K562 (cell line): ENCODE measurements around the gene LIN7A. TPM values are rescaled to one million over a fixed set of nuclear protein-coding genes. Genes with fewer than 3 reads are reported as not detected.

ENCODE experiments used
- ATAC-seq: fragments of 200-7000 bp; cut with Tn5 transposase; 3 replicates; pipeline ENCODE4 v1.9.1; 2020; ENCODE audit warnings: moderate library complexity
- BruUV-seq: library from RNA; stranded (reverse); fragments of 400-500 nt; replicated peaks from 2 replicates; lab custom pipeline; 2021; lab: Mats Ljungman, UMichigan
- CTCF ChIA-PET: fragments of 300-600 bp; formaldehyde crosslinking; extraction: SDS; loops from one replicate; lab custom pipeline; 2021; ENCODE audit warnings: low intra/inter-chr PET ratio; lab: Yijun Ruan, JAX
- POLR2A ChIA-PET: fragments of 300-600, 350-650 bp; sonication (Branson Sonifier 250); formaldehyde crosslinking; extraction: SDS; loops from one replicate; lab custom pipeline; 2021; ENCODE audit warnings: antibody characterized with exemption, inconsistent platforms; lab: Yijun Ruan, JAX
- DNase-seq, 4 experiments: peaks; one replicate each; pipeline versions ENCODE4 v3.0.0 to v3.0.0-alpha.2; 2011 to 2018; ENCODE audit warnings: low spot score in 3 of 4, mixed read lengths in 3 of 4; ENCODE audit errors: extremely low read depth in 1 of 4
- FAIRE-seq: peaks from 2 replicates; lab custom pipeline; 2011; peaks lifted over from hg19 to GRCh38; lab: Jason Lieb, UNC
- H2AFZ ChIP-seq: 2 replicates; pipeline ENCODE4 v1.6.0; 2011; ENCODE audit warnings: low read depth, low read length, control low read depth, inconsistent platforms
- H3K27ac ChIP-seq: fragments of 200-600 bp; 3 replicates; pipeline ENCODE4 v1.8.0; 2011; ENCODE audit warnings: low read depth, mild to moderate bottlenecking, control low read depth, inconsistent platforms, low read length, moderate library complexity, mixed read lengths; ENCODE audit errors: extremely low read depth
- H3K27me3 ChIP-seq, 2 experiments: fragments of 300-600 bp in 1 of 2; 2 replicates in 1 of 2; 3 replicates in 1 of 2; pipeline versions ENCODE4 v1.6.0 to v1.8.0; 2011; ENCODE audit warnings: inconsistent platforms in 2 of 2, low read length in 2 of 2, mild to moderate bottlenecking in 1 of 2, mixed read lengths in 1 of 2, moderate library complexity in 1 of 2; ENCODE audit not compliant: control insufficient read depth in 2 of 2, insufficient read depth in 2 of 2
- H3K36me3 ChIP-seq: fragments of 300-600 bp; 3 replicates; pipeline ENCODE4 v1.8.0; 2011; ENCODE audit warnings: mild to moderate bottlenecking, low read length, inconsistent platforms; ENCODE audit not compliant: control insufficient read depth, insufficient read depth
- H3K4me1 ChIP-seq, 2 experiments: fragments of 200-600 bp in 1 of 2; replicated peaks in 1 of 2; 2 replicates in 1 of 2; 3 replicates in 1 of 2; pipeline versions ENCODE4 v1.5.1 to v1.8.0; 2011; ENCODE audit warnings: inconsistent platforms in 2 of 2, low read length in 2 of 2, mild to moderate bottlenecking in 1 of 2, mixed read lengths in 1 of 2, moderate library complexity in 1 of 2; ENCODE audit not compliant: control insufficient read depth in 2 of 2, insufficient read depth in 2 of 2
- H3K4me2 ChIP-seq: 2 replicates; pipeline ENCODE4 v1.6.1; 2011; ENCODE audit warnings: low read length, control low read depth, inconsistent platforms, mixed read lengths; ENCODE audit not compliant: insufficient read depth
- H3K4me3 ChIP-seq: fragments of 200-600 bp; sonication (generic), shearing (Covaris generic); 2 replicates; pipeline ENCODE4 v1.5.1; 2016; ENCODE audit warnings: control low read depth, inconsistent platforms
- H3K79me2 ChIP-seq: fragments of 200-600 bp; 3 replicates; pipeline ENCODE4 v1.8.0; 2011; ENCODE audit warnings: low read length, inconsistent platforms; ENCODE audit not compliant: control insufficient read depth, insufficient read depth
- H3K9ac ChIP-seq, 2 experiments: 2 replicates each; pipeline versions ENCODE4 v1.6.0 to v1.6.1; 2011; ENCODE audit warnings: low read depth in 2 of 2, low read length in 2 of 2, control low read depth in 1 of 2, inconsistent platforms in 1 of 2, mild to moderate bottlenecking in 1 of 2, mixed read lengths in 1 of 2; ENCODE audit not compliant: insufficient read depth in 1 of 2
- H3K9me1 ChIP-seq: one replicate; pipeline ENCODE4 v1.6.0; 2011; ENCODE audit warnings: inconsistent platforms, mild to moderate bottlenecking, low read length, moderate library complexity; ENCODE audit not compliant: control insufficient read depth, insufficient read depth
- H3K9me3 ChIP-seq: replicated peaks from 2 replicates; pipeline ENCODE4 v1.5.1; 2011; ENCODE audit warnings: low read depth, low read length, inconsistent platforms; ENCODE audit not compliant: control insufficient read depth, insufficient read depth
- H4K20me1 ChIP-seq: replicated peaks from 2 replicates; pipeline ENCODE4 v1.6.1; 2011; ENCODE audit warnings: low read length, inconsistent platforms, mixed read lengths; ENCODE audit not compliant: control insufficient read depth, insufficient read depth
- DNMT1 ChIP-seq: fragments of 450-650 bp; IDR thresholded peaks from 2 replicates; pipeline ENCODE4 v1.6.1; 2016; ENCODE audit warnings: antibody characterized with exemption, mild to moderate bottlenecking
- FOXP4 ChIP-seq: sonication (generic); formaldehyde crosslinking; IDR thresholded peaks from 2 replicates; pipeline ENCODE4 v1.8.0; 2022; ENCODE audit warnings: mild to moderate bottlenecking, missing genetic modification reagents, borderline replicate concordance
- HNRNPUL1 ChIP-seq: fragments of 200-400 bp; formaldehyde crosslinking; IDR thresholded peaks from 2 replicates; pipeline ENCODE4 v1.6.1; 2017; ENCODE audit warnings: low read length
- KAT8 ChIP-seq: fragments of 450-650 bp; IDR thresholded peaks from 2 replicates; pipeline ENCODE4 v1.6.1; 2016; ENCODE audit warnings: low read depth, mild to moderate bottlenecking
- KLF1 ChIP-seq: fragments of 450-650 bp; IDR thresholded peaks from 2 replicates; pipeline ENCODE4 v1.6.1; 2016; ENCODE audit warnings: missing genetic modification characterization, missing compliant biosample characterization
- MAX ChIP-seq: sonication (generic); formaldehyde crosslinking; IDR thresholded peaks from 2 replicates; pipeline ENCODE4 v1.9.0; 2022; ENCODE audit warnings: mild to moderate bottlenecking, missing genetic modification reagents
- MAZ ChIP-seq, 2 experiments: fragments of 450-650 bp in 1 of 2; sonication (generic) in 1 of 2; formaldehyde crosslinking; IDR thresholded peaks in 1 of 2; conservative IDR thresholded peaks in 1 of 2; 2 replicates each; pipeline versions ENCODE4 v1.4.0 to v1.5.0; 2020; ENCODE audit warnings: mild to moderate bottlenecking in 1 of 2, missing genetic modification reagents in 1 of 2
- MYBL2 ChIP-seq, 2 experiments: fragments of 450-650 bp in 1 of 2; sonication (generic) in 1 of 2; formaldehyde crosslinking in 1 of 2; IDR thresholded peaks; 2 replicates each; pipeline versions ENCODE4 v1.6.1 to v1.8.1; 2017 to 2022; ENCODE audit warnings: borderline replicate concordance in 1 of 2, inconsistent platforms in 1 of 2, low read depth in 1 of 2, mild to moderate bottlenecking in 1 of 2, missing genetic modification reagents in 1 of 2, moderate library complexity in 1 of 2
- RBM34 ChIP-seq: fragments of 200-400 bp; formaldehyde crosslinking; IDR thresholded peaks from 2 replicates; pipeline ENCODE4 v1.6.1; 2018; ENCODE audit warnings: low read length, borderline replicate concordance; ENCODE audit not compliant: insufficient read depth
- SMAD2 ChIP-seq: fragments of 150-350 bp; IDR thresholded peaks from 2 replicates; pipeline ENCODE4 v1.6.1; 2014; ENCODE audit warnings: low read depth, mild to moderate bottlenecking, low read length
- ZNF224 ChIP-seq: sonication (generic); formaldehyde crosslinking; IDR thresholded peaks from 2 replicates; pipeline ENCODE4 v1.8.0; 2022; ENCODE audit warnings: mild to moderate bottlenecking, missing genetic modification reagents
- ZNF695 ChIP-seq: fragments of 450-650 bp; formaldehyde crosslinking; IDR thresholded peaks from 2 replicates; pipeline ENCODE4 v1.4.0; 2020; ENCODE audit warnings: mild to moderate bottlenecking, moderate library complexity
- WGBS: fragments of 100-300 bp; shearing (Covaris generic); methylation state at CpG from one replicate; pipeline ENCODE4 v1.1.6; 2016; ENCODE audit warnings: low coverage, mixed read lengths; ENCODE audit not compliant: insufficient coverage; ENCODE audit errors: missing lambda C conversion rate; 5-methylcytosine and 5-hydroxymethylcytosine counted together
- in situ Hi-C: fragments of 300-500 bp; cut with MboI; formaldehyde crosslinking; loops from 4 replicates; pipeline ENCODE4 v1.15.0; 2018; ENCODE audit warnings: inconsistent platforms, mixed read lengths
- intact Hi-C: fragments of 100-400 bp; cut with micrococcal nuclease; formaldehyde crosslinking; loops from 2 replicates; pipeline ENCODE4 v1.14.2; 2022
- polyA plus RNA-seq, 8 experiments: library from polyadenylated mRNA; depleted of rRNA in 4 of 8; stranded (reverse) in 5 of 8; unstranded in 3 of 8; fragments of >200 nt; fragmentation: Nextera tagmentation in 2 of 8; fragmentation: Illumina TruSeq in 1 of 8; extraction: Ambion mirVana in 2 of 8; extraction: Trizol in 1 of 8; gene quantifications; 2 replicates each; pipeline versions ENCODE4 v1.2.1 to v1.2.3, GENCODE V29; 2011 to 2014; ENCODE audit warnings: inconsistent platforms in 1 of 8, missing spikeins in 1 of 8
- total RNA-seq, 7 experiments: library from RNA; depleted of rRNA in 6 of 7; stranded (reverse); fragments of >200 nt in 6 of 7; fragmentation: Illumina TruSeq in 2 of 7; extraction: Trizol in 2 of 7; gene quantifications; 2 replicates each; pipeline versions ENCODE4 v1.2.1 to v1.2.3, GENCODE V29; 2011 to 2021; ENCODE audit warnings: low replicate concordance in 1 of 7
- TF ChIP-seq, protein P1 (sequence below): IDR thresholded peaks from 2 replicates; pipeline ENCODE4 v1.6.1; 2011; ENCODE audit not compliant: insufficient read length; ENCODE audit errors: extremely low read depth
- TF ChIP-seq, protein P2 (sequence below): fragments of 250-450 bp; sonication (Bioruptor Pico); IDR thresholded peaks from 2 replicates; pipeline ENCODE4 v1.5.0; 2021; ENCODE audit warnings: mild to moderate bottlenecking, moderate library complexity
- TF ChIP-seq, protein P3 (sequence below): fragments of 450-650 bp; formaldehyde crosslinking; IDR thresholded peaks from 2 replicates; pipeline ENCODE4 v1.4.0; 2020; ENCODE audit warnings: mild to moderate bottlenecking, moderate library complexity

LIN7A gene
- total and polyA plus RNA-seq, 9 of the 15 experiments (the other 6 are each of a cell fraction or from before 2014, with no cell fraction given) = not detected

GRCh38 chr12:80766897-80767296 is 170.8 kb downstream of the LIN7A start:
- H3K79me2 ChIP-seq = no peaks in the 10 kb centered on the region
- no peak overlapping the region for H3K9ac ChIP-seq
- WGBS = 0% methylated on average over 2 of the region's 2 CpGs
- H3K4me2 ChIP-seq = no peak overlapping the region
- in situ Hi-C loops (no loop called here), intact Hi-C loops (no loop called here)
- DNase-seq = no peak
- H3K4me3 ChIP-seq = no peak overlapping the region
- H3K36me3 ChIP-seq = no peaks in the 10 kb centered on the region
- no peaks in the 10 kb centered on the region for H3K27me3 ChIP-seq
- no TSS peak for BruUV-seq
- ATAC-seq = no peak
- no peak overlapping the region for H2AFZ ChIP-seq
- H3K9me3 ChIP-seq = no peaks in the 10 kb centered on the region
- ChIA-PET POLR2A (no interaction called here), CTCF (no interaction called here)
- H3K4me1 ChIP-seq = no peaks in the 10 kb centered on the region
- H4K20me1 ChIP-seq = no peaks in the 10 kb centered on the region
- no peak overlapping the region for H3K27ac ChIP-seq
- H3K9me1 ChIP-seq = no peaks in the 10 kb centered on the region
- no peak for FAIRE-seq
- no peak for TF ChIP-seq DNMT1
- TF ChIP-seq RBM34 = no peak
- no peak for TF ChIP-seq KAT8
- TF ChIP-seq MAZ (CRISPR knock-in tag; conservative IDR thresholded peaks at IDR 0.05 in 1 of 2, IDR thresholded peaks at IDR 0.05 in 1 of 2) = no peak
- TF ChIP-seq, protein P1, sequence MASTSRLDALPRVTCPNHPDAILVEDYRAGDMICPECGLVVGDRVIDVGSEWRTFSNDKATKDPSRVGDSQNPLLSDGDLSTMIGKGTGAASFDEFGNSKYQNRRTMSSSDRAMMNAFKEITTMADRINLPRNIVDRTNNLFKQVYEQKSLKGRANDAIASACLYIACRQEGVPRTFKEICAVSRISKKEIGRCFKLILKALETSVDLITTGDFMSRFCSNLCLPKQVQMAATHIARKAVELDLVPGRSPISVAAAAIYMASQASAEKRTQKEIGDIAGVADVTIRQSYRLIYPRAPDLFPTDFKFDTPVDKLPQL = no peak
- TF ChIP-seq MAX = no peak
- TF ChIP-seq ZNF695 (CRISPR knock-in tag) = no peak
- TF ChIP-seq, protein P2, sequence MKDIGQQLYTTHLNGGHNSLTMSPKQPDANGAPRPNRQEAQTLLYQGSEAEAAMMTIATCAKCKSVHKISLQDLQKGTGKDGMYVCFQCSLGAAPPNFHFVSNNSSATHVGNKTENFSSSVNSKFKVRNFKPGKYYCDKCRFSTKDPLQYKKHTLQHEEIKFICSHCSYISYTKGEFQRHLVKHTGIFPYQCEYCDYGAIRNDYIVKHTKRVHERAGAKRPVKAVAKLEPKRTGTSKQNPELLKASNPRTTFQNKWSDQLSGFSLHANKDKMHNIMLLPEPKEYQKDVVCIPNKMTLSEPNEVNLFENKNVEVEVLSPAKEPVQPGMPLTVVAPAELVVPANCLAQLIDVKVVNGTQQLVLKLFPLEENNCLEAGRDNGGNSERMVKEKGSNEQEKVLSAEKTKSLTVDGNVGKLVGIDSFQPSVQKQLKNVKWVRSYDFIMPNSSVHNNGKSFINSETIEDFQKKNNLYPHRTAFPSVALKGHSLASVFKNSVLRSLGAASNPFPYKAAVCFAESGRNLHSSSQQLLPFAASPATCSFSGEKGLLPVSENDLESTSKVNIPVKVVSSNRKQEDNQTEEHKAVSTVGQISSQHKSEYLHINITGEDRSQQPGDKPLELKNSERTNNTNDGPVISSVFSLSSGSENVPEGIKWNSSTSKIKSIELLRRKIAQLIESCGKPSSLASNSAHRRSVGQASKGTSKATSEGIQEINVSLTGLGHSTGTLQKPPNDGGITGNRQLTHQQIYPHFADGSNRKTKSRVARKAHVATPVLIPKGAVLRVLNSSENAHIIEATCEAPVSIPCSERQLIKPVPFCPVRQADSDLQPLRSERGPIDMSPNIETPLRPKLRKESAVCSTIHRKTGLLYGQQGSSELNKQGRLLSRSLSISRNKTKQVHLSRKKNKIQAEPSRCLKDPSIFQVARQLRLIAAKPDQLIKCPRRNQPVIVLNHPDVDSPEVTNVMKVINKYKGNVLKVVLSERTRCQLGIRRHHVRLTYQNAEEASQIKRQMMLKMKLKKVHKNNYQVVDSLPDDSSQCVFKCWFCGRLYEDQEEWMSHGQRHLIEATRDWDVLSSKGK = no peak
- TF ChIP-seq ZNF224 (CRISPR knock-in tag) = no peak
- no peak for TF ChIP-seq SMAD2
- TF ChIP-seq FOXP4 (CRISPR knock-in tag) = no peak
- TF ChIP-seq HNRNPUL1 = no peak
- TF ChIP-seq MYBL2 (IDR thresholded peaks at IDR 0.05; ENCODE audit: low read depth) = no peak
- no peak for TF ChIP-seq MYBL2 (CRISPR knock-in tag; IDR thresholded peaks at IDR 0.05; ENCODE audit: borderline replicate concordance)
- no peak for TF ChIP-seq KLF1 (tag)
- TF ChIP-seq, protein P3, sequence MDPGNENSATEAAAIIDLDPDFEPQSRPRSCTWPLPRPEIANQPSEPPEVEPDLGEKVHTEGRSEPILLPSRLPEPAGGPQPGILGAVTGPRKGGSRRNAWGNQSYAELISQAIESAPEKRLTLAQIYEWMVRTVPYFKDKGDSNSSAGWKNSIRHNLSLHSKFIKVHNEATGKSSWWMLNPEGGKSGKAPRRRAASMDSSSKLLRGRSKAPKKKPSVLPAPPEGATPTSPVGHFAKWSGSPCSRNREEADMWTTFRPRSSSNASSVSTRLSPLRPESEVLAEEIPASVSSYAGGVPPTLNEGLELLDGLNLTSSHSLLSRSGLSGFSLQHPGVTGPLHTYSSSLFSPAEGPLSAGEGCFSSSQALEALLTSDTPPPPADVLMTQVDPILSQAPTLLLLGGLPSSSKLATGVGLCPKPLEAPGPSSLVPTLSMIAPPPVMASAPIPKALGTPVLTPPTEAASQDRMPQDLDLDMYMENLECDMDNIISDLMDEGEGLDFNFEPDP (CRISPR knock-in tag) = no peak
